GM19240 (cell line): ENCODE results near the gene LGI1.
"Not testable (repeated sequence)": the region's sequence is repeated elsewhere in the genome, so short reads cannot be mapped to it uniquely, and the experiment has no call there.

ENCODE experiments used
- DNase-seq: peaks from one replicate; pipeline ENCODE4 v3.0.0; 2011; ENCODE audit warnings: low spot score; ENCODE audit not compliant: insufficient read length

LGI1 gene

DNA sequence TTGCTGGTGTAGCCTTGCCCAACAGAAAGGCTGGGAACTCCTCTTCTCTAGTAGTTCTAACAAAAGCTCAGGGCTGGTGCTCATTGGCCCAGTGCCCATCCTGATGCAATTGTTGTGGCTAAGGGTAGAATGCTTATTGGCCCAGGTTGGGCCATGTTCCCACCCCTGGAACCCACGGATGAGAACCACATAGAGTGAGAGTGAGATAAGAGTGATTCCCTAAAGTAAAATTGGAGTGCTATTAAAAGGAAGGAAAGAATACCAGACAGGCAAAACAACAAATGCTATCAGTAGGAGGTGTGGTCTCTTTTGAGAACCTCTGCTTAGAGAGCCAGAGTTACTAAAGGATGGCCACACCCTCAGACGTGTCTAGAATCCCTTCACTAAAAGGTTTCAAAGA, 49.2 kb downstream of the LGI1 start:
- no peak for DNase-seq

DNA sequence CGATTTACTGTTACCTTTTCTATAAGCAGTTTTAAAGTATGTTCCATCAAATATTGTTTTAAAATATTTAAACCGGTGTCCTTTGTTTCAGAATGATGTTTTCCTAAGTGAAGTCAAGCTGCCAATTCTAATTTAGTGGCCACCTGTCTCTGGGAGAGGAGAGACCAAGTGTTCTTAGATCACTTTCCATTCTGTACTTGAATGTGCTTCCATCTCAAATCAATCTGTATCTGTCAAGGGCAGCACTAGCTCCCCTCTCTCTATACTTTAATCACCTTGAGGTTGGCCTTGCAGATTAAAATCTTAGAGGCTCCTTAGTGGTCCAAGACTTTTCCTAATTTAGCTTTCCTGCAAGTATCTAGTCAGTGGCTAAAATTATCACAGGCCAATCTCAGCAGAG, 49.6 kb downstream of the LGI1 start:
- no peak for DNase-seq

DNA sequence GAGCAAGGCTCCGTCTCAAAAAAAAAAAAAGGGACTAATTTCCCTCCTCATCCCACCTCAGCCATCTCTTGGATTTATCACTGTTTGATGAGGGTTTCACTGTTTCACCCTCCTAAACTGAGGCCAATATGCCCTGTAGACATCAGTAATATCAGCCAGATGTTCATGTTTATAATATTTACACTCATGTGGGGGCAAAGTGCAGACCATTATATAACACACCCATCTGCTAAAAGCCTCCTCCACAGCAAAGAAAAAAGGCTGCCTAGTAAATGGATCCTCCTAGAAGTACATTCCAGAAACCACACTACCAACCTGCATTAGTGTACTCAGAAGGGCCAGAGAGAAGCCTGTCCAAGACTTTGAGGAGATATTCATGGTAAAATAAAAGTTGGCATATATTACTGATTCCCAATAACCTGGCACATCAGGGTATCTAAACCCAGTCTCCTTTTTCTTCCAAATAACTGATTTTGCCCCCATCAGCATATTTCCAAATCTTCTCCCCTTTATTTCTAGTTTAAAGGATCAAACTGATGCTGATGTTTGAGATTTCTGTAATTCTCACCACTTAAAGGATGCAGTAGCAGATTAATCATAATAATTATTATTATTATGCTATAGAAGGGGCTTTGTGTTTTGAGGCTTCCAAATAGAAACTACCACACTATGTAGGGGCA, 55.1 kb downstream of the LGI1 start:
- DNase-seq: no peak

DNA sequence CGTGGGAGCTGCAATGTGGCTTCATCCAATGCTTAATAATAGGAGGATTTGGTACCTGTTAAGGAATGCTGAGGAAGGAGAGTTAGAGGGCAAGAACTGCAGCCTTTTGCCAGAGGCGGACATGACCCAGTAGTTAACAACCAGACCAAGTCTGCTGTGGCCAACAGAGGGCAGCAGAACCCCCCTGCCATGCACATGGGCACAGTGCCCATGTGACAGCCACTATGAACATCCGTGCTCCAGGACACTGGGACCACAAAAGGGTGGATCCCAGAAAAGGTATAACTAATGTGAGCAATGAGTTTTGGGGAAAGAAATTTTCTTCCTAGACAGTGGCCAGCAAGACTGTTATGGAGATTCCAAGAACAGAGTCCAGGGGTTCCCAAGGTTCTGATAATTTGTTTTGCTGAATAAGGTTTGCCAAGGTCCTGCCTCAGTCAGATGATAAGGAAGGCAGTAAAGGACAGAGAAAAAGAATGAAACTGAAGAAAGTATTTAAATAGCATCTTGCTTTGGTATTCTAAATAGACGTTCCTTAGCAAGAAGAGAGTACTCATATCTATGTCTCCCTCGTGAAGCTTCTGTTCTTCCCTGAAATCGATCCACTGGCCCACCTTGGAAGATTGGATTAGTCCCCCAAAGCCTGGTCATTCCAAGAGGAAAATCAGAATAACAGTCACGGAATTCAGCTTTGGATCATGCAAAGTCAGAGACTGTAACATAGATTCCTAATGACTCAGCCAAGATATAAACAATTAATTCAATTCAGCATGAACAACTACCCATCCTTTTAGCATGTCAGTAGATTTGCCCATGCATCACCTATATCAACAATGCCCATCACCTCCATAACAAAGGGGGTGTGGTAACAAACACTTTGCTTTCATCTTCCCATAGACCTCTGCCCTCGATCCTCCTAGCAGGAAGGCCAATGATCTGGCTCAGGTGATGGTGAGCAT, 56.0 kb downstream of the LGI1 start:
- DNase-seq: no peak

DNA sequence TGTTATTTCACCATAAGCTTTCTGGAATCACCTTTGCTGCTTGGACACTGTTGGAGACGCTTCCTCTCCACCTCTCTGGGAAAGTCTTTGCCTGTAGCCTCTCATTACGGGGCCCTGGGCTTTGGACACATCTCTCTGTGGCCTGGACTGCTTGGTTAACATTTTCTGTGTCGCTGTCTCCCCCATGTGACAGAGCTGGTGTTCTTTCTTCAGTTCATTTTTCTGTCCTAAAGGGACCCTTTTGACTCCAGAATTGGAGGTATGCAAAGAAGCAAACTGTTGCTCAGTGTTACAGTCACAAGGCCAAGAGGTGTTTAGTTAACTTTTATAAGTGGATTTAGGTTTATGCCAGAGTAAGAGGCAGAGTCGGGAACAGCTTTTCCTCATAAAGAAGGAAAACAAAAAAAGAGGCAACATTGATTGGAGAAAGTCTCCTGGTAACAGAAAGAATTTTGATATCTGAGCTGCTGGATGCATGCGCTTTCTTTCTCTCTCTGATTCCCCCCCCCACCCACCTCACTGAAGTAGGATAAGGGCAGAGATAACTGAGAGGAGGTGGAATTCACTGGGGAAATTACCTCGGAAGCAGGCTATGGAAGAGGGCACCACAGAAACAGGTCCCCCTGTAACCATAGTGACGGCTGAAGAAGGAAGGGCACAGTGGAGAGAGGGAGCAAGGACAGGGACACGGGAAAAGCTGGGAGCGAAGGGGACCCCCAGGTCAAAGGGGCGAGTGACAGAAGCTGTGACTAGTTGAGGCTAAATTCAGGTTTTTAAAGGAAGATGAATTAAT, 57.8 kb downstream of the LGI1 start:
- DNase-seq: no peak

DNA sequence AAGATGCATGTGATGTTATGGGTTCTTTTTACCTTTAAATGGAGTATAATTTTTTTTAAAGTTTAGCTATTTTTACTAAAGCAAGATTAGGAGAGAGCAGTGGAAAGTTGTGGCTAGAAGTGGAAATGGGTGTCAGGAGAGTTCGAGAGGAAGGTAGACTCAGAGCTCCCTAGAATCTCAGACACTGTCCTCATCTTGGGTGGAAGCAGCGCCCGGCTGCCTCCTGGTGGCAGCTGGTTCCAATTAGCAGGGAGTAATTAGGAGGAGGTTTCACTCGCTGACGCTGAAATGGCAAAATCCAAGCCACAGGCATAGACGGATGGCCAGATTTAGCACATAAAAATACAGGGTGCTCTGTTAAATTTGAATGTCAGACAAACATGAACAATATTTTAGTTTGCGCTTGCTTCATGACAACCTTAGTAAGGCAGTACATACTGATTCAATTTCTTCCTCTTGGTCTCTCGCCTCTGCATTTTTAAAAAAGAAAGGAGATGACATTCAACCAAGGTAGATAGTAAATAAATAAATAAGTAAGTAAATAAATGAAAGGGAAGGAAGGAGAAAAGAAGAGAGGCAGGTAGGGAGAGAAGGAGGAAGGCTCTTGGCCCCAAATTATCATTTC, 58.5 kb downstream of the LGI1 start:
- DNase-seq: peak; percentile 22

DNA sequence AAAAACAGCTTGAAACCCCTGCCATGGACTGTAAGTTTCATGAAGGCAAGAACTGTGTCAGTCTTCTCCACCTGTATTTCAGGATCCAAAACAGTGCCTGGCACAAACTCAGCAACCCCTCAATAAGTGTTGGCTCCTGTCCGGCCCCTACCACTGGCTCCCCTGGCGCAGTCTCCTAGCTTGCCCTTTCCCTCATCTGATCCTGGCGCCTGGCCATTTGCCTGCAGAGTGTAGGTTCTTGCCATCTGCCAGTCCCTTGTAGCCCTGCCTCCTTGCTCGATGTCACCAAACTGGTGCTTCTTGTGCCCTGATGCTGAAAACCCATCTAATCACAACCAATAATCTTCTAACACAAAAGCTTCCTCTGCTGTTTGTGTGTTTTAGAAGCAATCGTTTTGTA, 60.4 kb downstream of the LGI1 start:
- DNase-seq: no peak

DNA sequence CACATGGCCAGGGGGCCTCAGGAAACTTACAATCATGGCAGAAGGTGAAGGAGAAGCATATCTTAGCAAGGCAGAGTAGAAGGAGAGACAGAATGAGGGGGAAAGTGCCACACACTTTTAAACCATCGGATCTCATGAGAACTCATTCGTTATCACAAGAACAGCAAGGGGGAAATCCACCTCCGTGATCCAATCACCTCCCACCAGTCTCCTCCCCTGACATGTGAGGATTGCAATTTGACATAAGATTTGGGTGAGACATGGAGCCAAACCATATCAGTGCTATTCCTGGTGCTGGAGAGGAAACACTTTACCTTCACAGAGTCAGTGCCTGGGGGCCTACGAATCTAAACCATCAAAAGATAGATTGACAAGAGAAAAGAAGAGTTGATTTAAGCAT, 61.8 kb downstream of the LGI1 start:
- no peak for DNase-seq

DNA sequence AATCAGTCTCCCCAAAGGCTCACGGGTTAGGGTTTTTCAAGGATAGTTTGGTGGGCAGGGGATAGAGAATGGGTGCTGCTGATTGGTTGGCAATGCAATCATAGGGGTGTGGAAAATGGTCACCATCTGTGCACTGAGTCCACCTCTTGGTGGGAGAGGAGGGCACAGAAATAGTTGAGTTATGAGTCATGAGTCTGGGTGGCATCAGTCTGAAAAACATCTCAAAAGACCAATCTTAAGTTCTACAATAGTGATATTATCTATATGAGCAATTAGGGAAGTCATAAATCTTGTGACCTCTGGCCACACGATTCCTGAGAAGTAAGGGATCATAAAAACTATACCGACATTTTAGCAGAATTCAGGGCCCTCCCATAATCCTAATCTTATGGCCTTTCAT, 62.7 kb downstream of the LGI1 start:
- no peak for DNase-seq

DNA sequence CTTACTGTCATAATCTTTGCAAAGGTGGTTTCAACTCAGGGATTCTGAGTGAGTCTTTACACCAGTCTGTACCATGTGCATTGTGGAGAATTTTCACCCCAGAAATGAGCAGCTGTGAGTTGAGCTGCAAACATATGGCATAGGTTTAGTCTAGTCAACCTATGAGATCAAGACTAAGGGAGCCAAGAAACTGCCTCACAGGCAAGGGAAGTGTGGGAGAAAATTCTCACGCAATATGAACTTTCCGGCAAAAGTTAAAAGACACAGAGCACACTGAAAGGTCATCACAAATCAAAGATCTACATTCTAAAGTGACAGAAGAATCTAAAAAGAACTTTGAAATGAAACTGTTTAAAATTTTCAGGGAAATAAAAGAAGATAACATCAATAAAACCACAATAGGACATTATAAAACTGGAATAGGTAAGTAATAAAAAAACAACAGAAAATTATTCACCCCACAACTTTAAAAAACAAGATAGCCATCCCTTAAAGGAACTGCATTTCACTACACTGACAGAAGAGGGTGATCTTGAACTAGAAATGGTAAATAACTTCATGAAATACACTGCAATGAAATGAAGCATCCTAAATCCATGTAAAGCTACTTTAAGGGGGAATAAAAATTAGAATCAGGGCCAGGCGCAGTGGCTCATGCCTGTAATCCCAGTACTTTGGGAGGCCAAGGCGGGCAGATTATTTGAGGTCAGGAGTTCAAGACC, 63.5 kb downstream of the LGI1 start:
- no peak for DNase-seq

DNA sequence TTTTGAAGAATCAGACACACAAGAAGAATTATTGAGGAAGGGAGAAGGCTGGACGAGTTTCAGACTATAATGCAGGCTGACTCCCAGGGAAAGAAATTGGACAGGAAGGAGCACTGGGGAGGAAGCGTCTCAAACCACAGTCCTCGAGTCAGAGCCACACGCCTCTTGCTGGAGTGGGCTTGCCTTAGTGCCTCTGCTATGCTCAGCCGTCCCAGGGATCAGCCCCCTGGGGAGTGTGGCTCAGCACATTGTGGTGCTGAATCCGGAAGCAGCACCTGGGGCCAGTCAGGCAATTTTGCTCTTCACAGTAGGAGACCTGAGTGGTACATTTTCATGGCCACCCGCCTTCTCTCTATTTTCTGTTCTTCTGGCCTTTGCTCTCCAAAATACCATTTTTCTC, 68.6 kb downstream of the LGI1 start:
- no peak for DNase-seq

DNA sequence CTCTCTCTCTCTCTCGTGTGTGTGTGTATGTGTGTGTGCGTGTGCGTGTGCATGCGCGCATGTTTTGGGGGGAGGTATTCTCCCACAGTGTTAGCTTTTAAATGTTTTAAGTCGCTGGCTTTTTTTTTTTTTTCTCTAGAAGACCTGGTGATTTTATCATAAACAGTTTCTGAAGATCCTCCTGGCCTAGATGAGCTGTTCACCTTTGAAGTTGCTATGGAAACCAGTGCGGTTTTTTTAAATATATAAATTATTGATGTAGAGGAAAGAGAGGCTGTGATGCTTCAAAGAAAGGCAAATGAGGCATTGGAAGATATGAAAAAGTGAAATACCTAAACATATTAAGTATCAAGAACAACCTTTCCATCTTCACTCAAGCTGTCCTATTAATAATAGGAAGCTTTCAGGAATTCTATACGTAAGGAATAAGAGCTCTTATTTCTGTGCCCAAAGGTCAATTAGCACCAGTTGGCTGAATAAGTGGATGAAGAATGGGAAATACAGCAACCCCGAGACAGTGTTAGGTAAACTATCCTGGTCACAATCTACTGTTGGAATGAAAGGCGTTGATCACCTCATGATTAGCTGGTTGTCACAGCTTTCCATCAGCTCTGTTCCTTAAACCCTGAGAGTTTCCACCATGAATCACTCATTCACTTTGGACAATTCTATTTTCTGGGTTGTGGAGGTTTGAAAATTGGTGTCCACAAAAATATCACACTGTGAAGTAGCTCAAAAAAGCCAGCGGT, 69.5 kb downstream of the LGI1 start:
- DNase-seq: no peak

DNA sequence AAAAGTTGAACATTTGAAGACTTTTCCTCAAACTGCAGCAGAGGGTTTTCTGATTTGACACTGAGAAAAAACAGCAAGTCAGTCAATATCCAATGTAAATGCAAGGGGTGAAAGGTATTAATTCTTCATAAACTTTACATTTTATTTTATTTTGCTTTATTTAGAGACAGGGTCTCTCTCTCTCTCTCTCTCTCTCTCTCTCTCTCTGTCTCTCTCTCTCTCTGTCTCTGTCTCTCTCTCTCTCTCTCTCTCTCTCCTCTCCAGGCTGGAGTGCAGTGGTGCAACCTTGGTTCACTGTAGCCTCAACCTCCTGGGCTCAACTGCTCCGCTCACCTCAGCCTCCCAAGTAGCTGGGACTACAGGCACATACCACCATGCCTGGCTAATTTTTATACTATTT, 73.3 kb downstream of the LGI1 start:
- not testable (repeated sequence) for DNase-seq

DNA sequence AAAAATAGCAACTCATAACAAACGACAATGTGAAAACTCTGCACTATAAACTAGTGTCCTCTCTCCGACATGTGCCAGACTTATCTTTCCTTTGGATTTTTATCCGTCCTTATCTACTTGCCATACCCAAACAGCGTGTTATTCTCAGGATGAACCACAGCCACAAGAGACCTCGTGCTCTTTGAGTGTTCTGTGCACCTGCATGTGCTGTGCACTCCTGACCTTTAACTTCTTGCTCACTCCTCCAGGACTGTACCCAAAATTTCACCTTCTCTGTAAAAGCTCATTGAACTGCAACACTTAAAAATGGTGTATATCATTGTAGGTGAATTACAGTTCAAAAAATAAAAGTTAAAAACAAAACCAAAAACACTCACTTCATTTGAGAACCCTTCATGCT, 78.0 kb downstream of the LGI1 start:
- DNase-seq: no peak

DNA sequence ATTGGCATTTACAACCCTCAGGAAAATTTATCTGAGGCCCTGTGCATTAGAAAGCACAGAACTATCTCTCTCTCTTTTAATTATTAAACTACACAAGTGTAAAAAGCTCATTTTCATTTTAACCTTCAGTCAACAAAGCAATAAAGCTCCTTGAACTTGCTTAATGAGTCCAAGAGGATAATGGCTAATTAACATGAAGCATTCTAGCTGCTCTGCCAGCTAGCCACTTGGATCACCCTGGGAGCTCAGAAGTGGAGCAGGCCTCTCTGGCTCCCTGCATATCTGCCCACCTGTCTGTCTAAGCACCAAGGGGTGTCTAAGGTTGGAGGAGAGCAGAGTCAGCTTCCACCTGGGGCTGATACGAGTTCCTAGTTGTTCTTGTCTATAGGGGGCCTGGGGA, 80.1 kb downstream of the LGI1 start:
- no peak for DNase-seq

DNA sequence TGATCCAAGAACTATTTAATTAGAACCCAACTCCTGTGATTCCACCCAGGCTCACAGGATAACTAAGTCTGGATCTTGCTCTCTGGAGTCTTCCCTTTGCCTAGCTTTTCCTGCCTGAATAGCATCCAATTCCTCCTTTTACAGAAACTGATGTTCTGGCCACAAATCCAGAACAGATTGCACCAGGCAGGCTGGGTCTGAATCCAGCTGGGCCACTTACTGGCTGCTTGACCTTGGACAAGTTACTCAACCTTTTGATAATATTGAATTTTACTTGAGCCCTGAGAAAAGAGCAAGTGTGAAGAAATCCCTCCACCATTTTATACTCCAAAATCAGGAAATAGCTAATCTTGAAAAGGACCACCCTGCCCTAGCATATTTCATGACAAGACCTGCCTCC, 80.5 kb downstream of the LGI1 start:
- DNase-seq: no peak

DNA sequence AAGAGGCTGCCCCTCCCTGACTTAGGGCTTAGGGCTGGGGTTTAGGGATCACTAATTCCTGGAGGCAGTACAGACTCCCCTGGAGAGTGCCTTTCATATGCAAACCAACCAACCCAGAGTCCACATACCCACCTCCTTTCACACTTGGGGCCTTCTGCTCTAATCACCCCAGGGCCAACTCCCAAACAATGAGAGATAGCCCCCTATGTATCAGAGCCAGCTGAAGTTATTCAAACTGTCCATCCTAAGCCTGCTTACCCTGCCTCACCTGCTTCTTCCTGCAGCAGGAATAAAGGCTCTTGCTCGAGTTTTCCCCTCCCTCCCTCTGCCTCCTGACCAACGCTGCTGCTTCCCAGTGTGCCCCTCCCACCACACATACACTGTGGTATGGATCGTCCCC, 84.2 kb downstream of the LGI1 start:
- no peak for DNase-seq

DNA sequence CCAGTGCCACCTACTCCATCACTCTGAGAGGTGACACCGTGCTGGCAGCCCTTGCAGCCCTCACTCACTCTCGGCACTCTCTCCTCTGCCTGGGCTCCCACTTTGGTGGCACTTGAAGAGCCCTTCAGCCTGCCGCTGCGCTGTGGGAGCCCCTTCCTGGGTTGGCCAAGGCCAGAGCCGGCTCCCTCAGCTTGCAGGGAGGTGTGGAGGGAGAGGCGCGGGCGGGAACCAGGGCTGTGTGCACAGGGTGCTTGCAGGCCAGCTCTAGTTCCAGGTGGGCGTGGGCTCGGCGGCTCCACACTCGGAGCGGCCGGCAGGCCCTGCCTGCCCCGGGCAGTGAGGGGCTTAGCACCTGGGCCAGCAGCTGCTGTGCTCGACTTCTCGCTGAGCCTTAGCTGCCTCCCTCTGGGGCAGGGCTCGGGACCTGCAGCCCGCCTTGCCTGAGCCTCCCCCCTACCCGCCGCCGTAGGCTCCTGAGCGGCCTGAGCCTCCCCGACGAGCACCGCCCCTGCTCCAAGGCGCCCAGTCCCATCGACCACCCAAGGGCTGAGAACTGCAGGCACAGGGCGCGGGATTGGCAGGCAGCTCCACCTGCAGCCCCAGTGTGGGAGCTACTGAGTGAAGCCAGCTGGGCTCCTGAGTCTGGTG, 87.4 kb downstream of the LGI1 start:
- DNase-seq: no peak
